ENCODE measurements around the gene ISM2.

Gene ISM2

GRCh38 chr14:77507762-77508161, 9.1 kb upstream of the ISM2 start:
- no peak for DNase-seq (ENCODE audit: low read depth)

DNA sequence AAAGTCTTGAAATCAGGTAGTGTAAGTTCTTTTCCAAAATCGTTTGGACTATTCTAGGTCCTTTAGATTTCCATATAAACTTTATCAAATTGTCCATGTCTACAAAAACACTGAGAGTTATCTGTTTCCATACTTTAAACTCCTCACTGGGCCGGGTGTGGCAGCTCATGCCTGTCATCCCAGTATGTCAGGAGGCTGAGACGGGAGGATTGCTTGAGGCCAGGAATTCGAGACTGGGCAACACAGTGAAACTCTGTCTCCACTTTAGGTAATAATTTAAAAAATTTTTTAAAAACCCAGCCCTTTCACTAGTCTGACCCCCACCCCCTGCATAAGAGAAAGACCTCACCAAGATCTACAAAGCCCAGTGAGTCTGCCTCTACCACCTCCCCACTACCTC, 6.4 kb upstream of the ISM2 start:
- DNase-seq (ENCODE audit: low read depth), result no peak

DNA sequence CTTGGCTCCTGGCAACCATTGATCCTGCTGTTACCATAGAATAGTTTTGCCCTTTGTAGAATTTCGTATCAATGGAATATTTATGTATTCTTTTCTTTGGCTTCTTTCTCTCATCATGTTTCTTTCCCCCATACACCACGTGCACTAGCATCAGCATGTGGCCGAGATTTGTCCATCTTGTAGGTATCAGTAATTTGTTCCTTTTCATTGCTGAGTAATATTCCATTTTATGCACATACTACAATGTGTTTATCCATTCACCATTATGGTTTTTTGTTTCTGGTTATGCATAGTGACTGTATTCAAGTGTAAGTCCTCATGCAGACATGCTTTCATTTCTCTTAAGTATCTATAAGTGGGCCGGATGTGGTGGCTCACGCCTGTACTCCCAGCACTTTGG, 4.5 kb upstream of the ISM2 start:
- DNase-seq (ENCODE audit: low read depth), result no peak

GRCh38 chr14:77502109-77502782, 3.6 kb upstream of the ISM2 start:
- no peak for DNase-seq (ENCODE audit: low read depth)

GRCh38 chr14:77498984-77499527, 440 bp upstream of the ISM2 start:
- DNase-seq (ENCODE audit: low read depth), result no peak

- no peak for DNase-seq (ENCODE audit: low read depth)
These were observed 3.3 kb downstream of the ISM2 start for GRCh38 chr14:77495334-77495733.

DNA sequence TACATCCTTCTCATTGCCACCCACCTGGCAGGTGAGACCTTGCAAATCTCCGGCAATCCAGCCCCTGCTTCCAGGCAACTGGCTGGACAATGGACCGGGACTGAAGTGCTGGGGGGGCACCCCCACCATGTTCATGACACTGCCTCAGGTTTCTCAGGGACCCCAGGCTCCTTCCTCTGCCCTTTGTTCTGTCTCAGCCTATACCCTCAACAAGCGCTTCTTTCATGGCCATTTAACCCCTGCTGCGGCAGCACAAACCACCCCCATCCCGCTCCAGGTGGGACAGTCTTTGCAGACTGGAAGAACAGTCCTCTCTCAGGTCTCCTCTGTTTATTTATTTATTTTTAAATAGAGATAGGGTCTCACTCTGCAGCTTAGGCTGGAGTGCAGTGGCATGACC, 7.6 kb downstream of the ISM2 start:
- DNase-seq (ENCODE audit: low read depth), result no peak

GRCh38 chr14:77490347-77490986, 8.1 kb downstream of the ISM2 start:
- no peak for DNase-seq (ENCODE audit: low read depth)

DNA sequence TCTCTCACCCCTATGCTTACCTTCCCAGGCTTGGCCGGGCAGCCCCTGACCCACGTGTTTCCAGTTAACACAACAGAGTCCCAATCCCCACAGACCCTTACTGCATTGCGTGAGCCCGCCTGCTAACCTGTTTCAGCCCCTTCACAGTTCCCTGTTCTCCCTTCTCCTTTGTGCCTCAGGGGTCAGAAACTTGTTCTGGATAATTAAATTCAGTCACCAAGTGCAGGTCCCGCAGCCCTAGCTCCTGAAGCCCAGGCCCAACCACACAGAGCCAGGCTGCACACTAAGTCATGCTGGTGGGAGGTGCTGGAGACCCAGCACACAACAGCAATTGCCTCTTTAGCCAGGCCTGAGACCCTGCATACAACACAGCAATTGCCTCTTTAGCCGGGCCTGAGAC, 9.6 kb downstream of the ISM2 start:
- no peak for DNase-seq (ENCODE audit: low read depth)

DNA sequence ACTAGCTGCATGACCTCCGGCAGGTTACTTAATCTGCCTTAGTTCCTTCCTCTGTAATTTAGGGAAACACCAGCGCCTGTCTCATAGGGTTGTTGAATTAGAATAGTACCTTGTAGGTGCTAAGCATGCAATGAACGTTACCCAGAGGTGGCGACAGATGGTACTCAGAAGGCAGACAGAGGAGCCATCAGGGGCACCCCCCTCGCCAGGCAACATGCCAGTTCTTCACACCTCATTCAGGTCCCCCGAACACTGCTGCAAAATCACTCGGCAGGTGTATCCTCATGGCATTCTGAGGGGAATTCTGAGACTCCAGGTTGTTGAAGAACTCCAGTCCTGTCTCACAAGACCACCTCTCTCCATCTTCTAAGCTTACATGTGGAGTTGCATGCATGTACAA, 10.1 kb downstream of the ISM2 start:
- no peak for DNase-seq (ENCODE audit: low read depth)

DNA sequence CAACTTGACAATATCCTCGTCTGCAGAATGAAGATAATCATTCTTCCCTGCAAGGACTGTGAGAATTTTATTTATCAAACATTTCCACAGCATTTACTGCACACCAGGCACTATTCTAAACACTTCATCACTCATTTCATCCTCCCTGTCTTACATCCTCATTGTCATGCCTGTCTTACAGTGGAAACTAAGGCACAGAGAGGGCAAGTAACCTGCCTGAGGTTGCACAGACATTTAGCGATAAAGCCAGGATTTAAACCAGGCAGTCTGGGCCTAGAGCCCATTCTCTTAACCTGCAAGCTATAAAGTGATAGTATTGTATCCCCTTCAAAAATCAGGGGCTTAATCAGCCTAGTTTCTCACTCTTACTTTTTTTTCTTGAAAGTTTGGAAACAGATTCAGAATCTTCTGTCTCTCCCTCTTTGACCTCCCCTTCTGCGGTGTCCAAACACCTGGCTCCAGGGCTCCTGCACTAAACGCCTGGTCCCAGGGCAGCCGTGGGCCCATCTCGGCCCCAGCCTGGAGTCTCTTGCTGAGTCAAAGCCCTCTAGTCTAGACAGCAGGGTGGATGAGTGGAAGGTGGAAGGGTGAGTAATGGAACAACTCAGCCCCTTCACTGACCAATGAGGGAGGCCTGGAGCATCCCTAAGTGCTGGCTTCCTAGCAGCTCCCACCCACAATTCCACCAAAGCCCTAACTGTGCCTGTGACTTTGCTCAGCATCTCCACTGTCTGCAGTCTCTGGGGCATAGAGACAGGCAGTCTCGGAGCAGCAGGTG, 12.5 kb downstream of the ISM2 start:
- no peak for DNase-seq (ENCODE audit: low read depth)

DNA sequence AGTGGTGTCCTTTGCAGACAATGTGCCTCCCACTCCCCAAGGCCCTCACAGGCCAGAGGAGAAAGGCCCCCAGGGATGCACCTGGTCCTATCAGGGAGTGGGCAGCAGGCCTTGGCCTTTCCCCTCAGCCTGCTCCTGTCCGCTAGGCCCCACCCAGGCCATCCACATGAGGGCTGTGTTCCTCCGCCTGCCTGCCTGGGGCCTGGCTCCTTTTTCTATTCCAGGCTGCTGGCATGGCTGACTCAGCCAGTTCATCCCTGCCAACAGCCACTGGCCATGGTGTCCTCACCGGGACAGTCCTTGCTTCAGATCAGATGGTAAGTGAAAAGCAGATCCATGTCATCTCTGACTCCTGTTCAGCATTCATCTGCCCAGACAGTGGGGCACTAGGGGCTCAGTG, 13.4 kb downstream of the ISM2 start:
- no peak for DNase-seq (ENCODE audit: low read depth)

DNA sequence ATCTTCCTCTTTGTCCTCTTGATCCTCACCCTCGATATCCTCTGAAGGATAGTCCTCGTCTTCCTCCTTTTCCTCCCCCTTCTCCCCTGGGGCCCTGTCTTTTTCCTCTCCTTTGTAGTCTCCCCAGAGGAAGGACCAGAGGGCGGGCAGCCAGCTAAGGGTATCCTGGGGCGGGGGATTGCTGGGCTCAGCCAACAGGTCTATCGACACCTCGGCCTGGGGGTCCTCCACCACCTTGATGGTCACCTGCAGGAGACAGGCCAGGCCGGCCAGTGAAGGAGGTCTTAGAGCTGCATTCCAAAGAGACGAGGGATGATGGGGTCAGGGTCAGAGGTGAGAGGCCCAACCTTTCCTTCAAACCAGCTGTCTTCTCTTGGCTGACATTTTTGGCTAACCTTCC, 16.2 kb downstream of the ISM2 start:
- no peak for DNase-seq (ENCODE audit: low read depth)

DNA sequence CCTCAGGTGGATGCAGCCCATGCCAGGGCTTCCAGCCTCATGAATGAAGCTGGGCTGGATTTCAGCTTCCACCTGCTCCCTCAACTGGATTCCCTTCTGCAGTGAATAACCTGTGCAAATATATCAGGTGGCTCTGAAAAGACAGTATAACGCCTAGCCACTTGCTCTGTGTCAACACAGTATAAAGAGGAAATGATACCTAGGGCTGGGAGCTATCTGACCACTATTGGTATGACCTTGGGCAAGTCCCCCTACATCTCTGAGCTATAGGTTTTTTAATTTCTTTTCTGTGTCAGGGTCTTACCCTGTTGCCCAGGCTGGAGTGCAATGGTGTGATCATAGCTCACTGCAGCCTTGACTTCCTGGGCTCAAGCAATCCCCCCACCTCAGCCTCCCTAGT, 19.8 kb downstream of the ISM2 start:
- DNase-seq (ENCODE audit: low read depth), result no peak

- DNase-seq (ENCODE audit: low read depth), result no peak
These were observed 20.6 kb downstream of the ISM2 start for GRCh38 chr14:77478029-77478428.

- no peak for DNase-seq (ENCODE audit: low read depth)
These were observed 23.0 kb downstream of the ISM2 start for GRCh38 chr14:77475432-77476115.

DNA sequence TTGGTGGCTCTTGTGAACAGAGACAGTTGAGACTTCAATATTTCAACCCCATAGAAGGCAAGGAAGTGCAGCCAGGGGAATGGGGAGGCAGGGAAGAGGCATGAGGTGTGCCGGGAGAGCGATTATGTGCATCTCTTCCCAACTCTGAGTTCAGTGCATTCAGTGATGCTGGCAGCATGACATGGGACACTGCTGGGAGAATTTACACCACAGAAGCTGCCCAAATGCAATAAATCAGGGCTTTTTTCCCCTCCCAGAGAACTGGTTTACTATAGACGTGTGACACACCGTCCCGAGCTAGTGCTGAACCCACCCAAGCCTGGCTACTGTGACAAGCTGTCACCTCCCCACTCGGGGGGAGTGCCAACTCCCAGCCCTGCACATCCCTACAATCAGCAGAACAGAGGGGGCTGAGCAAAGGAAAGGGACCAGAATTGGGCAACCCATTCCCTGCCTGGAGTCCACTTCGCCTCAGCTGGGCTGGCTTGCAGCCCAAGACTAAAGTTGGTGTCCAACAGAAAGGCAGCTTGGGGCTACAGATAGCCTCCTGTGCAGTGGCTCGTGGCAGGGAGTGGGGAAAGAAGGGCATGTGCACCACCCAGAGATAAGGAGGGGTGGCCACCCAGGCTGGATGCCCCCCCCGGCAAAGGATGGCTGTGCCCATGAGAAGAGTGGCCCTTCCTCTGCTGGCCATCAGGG, 24.0 kb downstream of the ISM2 start:
- DNase-seq (ENCODE audit: low read depth), result no peak

DNA sequence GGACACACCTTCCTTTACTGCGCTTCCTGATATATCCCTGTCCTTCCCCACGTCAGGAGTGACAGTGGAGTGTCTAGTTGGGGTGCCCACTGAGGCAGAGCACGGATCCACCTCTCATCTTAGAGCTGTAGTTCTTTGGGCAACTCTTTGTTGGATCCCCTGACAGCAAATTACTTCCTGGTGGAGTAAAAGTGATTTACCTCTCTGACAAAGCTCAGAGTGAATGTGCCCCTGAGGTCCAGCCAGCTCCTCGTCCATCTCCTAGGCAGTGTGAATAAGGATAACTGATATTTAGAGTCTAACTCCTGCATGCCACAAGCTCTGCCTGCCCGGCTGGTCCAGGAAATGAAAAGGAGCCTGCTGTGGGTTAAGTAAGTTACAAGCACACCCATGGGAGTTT, 24.7 kb downstream of the ISM2 start:
- DNase-seq (ENCODE audit: low read depth), result no peak

DNA sequence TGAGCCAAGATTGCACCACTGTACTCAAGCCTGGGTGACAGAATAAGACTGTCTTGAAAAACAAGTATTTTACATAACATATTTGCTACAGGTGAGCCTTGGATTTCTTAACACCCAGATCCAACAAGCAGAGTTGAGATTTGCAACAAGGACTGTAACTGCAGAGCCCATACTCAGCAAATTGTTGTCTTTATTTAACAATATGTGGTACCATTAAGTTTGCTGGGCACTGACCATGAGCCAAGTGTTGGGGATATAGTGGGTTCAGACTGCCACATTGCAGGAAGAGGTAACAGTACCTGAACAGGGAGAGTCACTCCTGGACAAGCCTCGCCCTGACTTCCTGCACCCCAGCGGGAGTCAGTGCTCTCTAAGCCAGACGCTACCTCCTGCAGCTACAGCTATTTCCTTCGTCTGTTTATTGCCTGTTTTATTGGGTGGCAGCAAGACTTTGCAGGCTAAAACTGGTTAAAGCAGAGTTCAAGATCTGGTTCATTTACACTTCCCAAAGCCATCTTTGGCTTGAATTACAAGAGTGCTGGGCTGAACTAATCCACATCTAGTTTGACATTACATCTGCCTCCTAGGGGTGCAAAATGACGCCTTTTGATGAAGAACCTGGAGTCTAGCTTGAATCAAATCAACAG, 28.3 kb downstream of the ISM2 start:
- DNase-seq (ENCODE audit: low read depth), result no peak

DNA sequence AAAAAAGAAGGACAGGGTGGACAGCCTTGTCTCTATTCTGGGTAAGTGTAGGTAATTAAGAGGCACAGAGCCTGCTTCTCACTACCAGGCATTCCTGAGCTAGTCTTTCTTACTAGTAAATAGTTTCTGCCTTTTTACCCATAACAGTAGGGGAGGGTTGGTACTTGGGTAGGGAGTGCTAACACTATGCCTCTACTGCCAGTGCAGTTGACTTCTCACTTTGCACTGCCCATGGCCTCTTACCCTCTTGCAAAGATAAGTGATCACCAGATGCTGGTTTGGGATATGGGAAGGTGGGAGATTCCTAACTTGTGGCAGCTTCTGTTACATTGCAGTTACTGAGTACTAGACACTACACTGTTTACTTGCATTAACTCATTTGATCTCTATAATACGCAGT, 29.1 kb downstream of the ISM2 start:
- DNase-seq (ENCODE audit: low read depth), result no peak

- no peak for DNase-seq (ENCODE audit: low read depth)
These were observed 29.5 kb downstream of the ISM2 start for GRCh38 chr14:77469067-77469505.
